Measurements from ENCODE around the gene OR6X1. TPM values are rescaled to one million over a fixed set of nuclear protein-coding genes. Genes with fewer than 3 reads are reported as not detected.

OR6X1 gene, protein sequence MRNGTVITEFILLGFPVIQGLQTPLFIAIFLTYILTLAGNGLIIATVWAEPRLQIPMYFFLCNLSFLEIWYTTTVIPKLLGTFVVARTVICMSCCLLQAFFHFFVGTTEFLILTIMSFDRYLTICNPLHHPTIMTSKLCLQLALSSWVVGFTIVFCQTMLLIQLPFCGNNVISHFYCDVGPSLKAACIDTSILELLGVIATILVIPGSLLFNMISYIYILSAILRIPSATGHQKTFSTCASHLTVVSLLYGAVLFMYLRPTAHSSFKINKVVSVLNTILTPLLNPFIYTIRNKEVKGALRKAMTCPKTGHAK
- polyA plus RNA-seq (2014; cell fraction: cytosol; rRNA removed) = not detected in 2 replicates
- polyA plus RNA-seq (2014; cell fraction: nucleus; rRNA removed) = not detected in 2 replicates

DNA sequence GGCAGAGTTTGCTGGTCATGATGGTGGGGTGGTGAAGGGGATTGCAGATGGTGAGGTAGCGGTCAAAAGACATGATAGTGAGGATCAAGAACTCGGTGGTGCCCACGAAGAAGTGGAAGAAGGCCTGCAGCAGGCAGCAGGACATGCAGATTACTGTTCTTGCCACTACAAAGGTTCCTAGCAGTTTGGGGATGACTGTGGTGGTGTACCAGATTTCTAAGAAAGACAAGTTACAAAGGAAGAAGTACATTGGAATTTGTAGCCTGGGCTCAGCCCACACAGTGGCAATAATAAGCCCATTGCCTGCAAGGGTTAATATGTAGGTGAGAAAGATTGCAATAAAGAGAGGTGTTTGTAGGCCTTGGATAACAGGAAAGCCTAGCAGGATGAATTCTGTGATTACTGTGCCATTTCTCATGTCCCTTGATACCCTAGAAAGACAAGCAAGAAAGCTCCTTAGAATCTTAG lies at the start of gene OR6X1:
OR6X1 (minus strand) TSS at position 418 of the 468 bp plus-strand sequence; CDS start at position 418, 0 bp downstream.
- DNase-seq (ENCODE audit: low spot score) = no peak

DNA sequence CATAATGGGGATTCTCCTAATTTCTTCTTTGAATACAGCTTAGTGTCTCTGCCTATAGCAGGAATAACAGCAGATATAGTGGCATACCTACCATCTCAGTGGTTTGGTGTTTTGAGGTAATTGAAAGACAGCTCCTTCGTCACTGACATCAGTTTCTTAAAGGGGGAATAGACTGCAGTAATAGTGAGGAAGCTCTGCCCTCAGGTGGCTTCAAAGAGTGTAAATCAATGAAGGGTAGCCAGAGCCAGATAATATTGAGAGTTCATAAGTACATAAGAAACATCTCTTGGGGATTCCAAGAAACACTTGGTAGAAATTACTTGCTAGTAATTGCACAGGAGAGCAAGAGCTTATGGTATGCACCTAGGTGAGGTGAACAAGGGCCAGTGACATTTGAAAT lies 47.4 kb upstream of the OR6X1 start:
- no peak for DNase-seq (ENCODE audit: low spot score)

DNA sequence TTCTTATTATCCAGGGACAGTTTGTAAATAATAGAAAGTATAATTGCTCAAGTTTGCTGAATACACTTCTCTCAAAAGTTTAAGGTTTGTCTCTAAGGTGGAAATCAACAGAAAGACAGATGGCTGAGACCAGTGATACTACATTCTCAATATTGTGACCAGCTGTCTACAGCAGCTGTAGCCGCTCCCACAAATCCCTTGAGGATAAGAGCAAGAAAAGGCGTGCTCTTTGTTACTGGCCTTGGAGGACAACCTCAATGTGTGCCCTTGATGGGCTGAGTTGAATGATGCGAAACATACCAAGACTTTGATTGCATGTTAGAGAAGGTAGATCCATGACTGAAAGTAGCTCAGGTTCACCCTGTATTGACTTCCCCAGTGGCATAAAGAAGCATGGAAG lies 45.7 kb upstream of the OR6X1 start:
- DNase-seq (ENCODE audit: low spot score) = no peak

DNA sequence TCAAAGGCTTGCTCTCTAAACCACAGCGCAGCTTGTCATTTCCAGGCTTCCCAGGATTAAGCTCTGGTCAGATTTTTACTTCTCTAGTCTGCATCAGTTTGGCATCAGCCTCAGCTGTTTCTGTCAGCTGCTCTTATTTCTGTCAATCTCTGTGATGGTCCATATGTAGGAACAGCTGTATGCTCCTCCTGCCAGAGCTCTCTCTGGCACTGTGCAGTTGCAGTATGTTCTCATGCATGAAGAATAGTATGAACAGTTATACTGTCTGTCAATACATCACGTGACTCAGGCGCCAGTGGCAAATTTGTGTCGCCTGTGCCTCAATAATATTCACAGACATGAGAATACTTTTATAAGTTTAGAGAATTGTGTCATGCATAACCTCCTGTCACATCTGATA lies 45.1 kb upstream of the OR6X1 start:
- peak; percentile 1 for DNase-seq (ENCODE audit: low spot score)

DNA sequence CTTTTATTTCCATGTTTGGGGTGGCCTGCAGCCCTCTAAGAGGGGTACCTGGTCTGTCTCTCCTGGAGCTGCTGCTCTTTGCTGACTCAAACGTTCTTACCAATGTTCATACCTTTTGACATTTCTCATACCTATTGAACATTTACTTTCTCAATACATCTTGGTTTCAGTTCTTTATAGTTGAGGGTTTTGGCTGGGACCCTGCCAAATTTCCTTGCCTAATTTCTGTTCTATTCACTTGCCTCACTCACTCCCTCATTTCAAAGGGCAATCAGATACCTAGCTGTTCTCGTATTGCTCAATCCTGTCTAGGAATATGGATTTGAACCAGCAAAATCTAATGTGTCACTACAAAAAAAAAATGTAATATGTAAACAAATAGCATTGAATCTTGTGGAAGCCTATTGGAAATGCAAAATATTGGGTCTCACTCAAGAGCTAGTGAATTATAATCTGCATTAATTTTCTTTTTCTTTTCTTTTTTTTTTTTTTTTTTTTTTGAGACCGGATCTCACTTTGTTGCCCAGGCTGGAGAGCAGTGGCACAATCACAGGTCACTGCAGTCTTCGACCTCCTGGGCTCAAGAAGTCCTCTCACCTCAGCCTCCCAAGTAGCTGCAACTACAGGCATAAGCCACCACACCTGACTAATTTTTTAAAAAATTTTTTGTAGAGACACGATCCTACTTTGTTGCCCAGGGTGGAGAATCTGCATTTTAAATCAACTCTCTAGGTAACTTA lies 44.4 kb upstream of the OR6X1 start:
- no peak for DNase-seq (ENCODE audit: low spot score)

DNA sequence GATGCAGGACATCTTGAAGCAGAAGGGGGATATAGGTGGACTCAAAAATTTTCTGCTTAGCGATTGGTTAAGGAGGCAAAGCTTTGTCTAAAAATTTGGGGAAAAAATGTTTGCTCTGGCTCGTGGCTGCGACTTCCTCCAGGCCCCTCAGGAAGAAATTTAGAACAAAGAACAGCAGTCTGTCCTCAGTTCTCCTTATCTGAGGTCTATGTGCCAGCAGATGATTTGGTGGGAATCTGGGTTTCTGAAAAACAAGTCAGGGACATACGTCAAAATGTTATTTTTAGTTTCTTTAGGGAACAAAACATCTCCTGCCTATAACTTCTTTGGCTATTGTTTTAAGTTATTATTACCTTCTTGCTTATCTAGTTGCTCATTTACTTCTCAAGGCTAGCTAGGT lies 43.8 kb upstream of the OR6X1 start:
- DNase-seq (ENCODE audit: low spot score) = no peak

DNA sequence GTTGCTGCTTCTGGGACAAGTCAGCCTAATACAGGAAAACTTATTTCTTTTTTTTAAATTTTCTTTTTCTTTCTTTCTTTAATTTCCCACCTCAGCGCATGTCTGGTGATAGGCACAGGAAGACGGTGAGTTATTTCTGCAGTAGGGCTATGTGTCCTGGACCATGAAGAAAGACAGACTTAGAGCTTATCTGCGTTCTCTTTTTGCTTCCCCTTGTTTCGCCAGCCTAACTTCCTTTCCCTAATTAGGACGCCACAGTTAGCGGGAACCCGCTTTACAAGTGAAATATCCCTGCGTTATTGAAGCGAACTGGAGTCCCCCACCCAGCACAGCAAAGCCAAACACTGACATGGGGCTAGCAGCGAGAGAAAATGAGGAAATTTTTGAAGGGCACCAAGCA lies 43.2 kb upstream of the OR6X1 start:
- DNase-seq (ENCODE audit: low spot score) = no peak

DNA sequence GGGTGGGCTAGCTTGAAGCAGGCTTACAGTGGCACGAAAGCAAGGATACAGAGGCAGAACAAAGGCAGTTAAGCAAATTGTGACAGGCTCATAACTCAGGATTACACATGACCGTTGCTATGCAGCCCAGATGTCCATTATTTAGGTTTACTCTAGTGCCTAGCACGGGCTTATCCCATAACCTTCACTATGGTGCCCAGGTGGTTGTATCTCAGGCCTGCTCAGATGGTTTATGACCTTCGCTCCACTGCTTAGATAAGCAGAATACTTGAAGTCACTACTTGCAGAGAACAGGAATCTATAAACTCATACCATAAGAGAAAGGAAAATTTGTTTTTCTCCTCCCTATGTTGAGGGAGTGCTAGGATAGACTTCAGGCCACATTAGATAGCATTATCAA lies 42.8 kb upstream of the OR6X1 start:
- DNase-seq (ENCODE audit: low spot score) = no peak

DNA sequence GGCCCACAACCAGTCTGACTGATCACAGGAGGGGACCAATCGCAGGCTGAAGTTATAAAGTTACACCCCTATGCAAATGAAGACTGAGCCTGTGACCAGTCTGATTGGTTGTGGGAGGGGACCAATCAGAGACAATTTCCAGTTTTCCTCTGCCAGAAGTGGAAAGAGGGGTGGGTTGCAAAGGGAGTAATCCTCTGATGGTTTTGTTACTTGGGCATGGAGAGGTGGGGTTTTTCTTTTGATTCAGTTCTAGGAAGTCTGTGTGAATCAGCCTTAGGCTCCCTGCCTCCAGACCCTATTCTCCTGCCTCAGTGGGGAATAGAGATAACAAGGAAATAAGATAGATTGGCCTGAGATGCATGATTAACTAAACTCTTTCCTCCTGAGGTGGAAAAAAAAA lies 41.9 kb upstream of the OR6X1 start:
- DNase-seq (ENCODE audit: low spot score) = no peak

DNA sequence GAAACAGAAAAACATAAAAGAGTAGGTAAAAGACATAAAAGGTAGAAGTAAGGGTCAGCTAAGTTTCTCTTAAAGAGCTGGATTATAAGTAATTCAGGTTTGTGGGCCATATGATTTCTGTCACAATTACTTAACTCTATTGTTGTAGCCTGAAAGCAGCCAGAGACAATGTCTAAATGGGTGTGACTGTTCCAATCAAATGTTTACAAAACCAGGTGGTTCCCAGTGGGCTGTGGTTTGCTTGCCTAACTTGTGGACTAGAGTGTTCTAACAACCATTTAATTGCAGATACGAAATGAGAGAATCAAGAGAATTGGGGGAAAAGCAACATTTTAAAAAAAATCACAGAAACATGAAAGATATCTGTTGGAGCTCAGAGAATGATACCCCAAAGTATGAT lies 29.2 kb upstream of the OR6X1 start:
- DNase-seq (ENCODE audit: low spot score) = no peak

DNA sequence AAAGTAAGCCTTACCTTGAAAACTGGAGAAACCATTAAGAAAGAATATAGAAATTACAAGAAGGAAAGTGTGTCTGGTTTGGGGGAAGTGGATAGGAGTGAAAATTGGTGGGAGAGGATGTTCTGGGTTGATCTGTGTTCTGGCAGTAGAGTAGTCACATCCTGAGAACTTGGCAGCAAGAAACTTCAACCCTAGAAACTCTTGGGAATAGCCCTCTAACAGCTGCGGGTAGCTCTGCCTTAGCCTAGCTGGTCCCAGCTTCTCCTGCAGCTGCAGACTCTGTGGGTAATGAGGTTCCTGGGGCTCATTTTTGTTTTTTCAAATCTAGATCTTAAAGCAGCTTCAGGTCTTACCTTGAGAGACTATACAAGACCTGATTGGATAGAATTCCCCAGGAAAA lies 24.2 kb upstream of the OR6X1 start:
- no peak for DNase-seq (ENCODE audit: low spot score)

DNA sequence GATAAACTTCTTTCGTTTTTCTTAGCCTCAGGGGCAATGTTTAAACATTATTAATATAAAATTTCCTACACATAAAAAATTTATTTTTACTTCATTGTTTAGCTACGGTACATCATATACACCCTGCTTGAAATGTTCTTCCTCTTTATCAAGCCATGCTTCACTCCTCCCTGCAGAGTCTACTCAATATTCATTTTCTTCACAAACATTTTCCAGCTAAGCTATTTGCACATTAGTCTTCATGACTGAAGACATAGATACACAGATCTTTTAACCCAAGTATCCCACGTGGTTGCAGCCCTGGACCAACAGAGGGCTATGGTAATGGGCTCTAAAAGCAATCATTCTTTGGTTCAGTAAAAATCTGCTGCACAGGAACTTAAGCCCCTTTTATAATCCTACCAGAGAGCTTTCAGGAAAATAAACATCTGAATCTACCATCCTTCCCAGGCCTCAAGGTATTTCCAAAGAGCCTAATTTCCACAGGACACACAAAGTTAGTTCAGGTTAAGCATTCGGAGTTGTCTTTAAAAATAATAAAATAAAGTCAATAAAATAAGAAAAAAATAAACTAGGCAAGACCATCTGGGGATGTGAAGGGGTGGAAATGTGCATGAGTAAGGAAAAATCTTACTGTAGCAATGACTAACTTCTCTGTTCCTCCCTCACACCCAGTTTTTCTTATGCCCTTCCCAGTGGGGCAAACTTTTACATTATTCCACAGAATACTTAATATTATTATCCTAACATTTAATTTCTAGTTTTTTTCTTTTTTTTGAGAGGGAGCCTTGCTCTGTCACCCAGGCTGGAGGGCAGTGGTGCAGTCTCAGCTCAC lies 21.6 kb upstream of the OR6X1 start:
- no peak for DNase-seq (ENCODE audit: low spot score)

DNA sequence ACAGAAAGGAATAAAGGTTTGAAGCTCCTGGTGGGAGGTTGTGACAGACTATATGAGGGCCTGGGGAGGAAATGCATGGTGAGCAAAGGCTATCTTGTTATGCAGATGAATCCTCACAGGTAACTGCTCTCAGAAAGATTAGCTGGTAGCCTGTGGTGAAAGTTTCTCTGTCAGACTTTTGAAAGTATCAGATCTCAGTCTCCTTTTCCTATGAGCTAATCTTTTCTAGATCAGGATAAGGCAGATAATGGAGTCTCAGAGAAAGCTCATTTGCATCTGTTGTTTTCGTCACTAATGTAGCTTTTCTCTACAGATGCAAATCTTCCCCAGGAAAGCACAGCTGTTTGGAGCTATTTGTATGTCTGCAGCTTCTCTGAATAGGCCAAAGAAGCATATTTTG lies 21.0 kb upstream of the OR6X1 start:
- no peak for DNase-seq (ENCODE audit: low spot score)

DNA sequence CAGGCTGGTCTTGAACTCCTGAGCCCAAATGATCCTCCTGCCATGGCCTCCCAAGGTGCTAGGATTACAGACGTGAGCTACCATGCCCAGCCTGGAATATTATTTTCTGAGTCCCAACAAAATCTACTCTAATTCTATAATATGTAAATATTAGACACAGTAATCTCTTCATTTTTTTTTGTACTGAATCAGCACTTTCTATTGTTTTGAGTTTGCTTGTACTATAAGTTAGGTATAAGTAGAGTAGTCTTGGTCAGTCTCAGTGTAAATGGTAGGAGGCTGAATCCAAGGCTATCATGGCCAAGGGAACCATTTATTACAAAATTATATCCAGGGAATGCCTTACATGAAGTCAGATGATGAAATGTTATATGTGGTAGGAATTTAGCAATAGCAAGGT lies 19.6 kb upstream of the OR6X1 start:
- DNase-seq (ENCODE audit: low spot score) = no peak

DNA sequence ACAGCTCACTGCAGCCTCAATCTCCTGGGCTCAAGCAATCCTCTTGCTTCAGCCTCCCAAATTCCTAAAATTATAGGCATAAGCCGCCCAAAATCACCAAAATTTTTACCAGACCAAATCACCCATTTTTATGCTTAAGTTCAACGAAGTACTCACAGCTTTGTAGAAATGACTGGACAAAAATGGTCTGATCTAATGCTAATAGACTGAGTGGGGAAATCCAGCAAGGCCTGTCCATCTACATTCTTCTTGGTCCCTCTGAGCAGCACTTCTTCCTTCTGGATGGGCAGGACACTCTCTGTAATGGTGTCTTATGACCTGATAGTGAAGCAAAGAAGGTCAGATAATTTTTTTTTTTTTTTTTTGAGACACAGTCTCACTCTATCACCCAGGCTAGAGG lies 18.7 kb upstream of the OR6X1 start:
- no peak for DNase-seq (ENCODE audit: low spot score)

DNA sequence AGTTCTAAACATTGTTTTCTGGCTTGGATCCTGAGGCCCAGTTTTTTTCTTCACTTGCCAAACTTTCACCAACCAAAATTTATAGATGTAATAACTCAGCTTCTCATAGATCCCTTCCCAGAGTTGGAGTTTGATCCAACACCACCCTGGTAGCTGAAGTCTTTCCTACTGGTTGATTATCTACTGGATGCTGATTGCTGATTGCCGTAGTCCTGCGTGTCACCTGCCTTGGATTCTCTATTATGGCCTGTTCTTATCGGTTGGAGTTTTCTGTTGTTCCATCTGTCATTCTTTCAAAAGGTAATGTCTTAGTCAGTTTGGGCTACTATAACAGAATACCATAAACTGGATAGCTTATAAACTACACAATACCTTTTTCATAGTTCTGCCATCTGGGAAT lies 17.3 kb upstream of the OR6X1 start:
- no peak for DNase-seq (ENCODE audit: low spot score)

DNA sequence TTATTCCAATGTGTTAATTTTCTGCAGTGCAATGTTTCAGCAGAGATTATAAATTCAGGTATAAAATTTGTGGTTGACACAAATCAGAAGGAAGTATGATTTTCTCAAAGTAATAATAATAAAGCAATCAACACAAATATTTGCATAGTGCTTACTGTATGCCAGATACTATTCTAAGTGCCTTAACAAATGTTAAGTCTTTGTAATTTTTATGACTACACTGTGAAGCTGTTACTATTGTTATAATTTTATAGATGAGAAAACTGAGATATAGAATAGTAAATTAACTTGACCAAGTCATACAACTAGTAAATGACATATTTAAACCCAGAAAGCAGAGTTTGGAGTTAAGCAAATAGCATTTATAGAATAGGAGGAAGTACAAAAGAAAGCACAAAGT lies 16.4 kb upstream of the OR6X1 start:
- no peak for DNase-seq (ENCODE audit: low spot score)

DNA sequence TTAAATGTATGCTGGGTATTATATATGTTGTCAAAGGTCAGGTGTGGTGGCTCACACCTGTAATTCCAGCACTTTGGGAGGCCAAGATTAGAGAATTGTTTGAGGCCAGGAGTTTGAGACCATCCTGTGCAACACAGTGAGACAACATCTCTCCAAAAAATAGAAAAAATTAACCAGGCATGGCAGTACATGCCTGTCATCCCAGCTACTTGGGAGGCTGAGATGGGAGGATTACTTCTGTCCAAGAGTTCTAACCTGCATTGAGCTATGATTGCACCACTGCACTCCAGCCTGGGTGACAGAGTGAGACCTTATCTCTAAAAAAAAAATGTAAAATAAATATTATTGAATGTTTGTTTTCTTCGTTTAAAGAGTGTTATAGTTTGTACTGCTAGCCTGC lies 11.3 kb upstream of the OR6X1 start:
- no peak for DNase-seq (ENCODE audit: low spot score)

DNA sequence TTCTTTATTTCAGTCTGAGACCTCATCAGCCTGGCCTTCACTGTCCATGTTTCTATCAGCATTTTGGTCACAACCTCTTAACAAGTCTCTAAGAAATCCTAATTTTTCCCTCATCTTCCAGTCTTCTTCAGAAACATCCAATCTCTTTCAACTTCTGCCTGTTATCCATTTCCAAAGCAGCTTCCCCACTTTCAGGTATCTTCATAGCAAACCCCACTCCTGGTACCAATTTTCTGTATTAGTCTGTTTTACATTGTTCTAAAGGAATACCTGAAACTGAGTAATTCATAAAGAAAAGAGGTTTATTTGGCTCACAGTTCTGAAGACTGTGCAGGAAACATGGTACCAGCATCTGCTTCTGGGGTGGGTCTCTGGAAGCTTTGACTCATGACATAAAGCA lies 8.1 kb upstream of the OR6X1 start:
- no peak for DNase-seq (ENCODE audit: low spot score)

DNA sequence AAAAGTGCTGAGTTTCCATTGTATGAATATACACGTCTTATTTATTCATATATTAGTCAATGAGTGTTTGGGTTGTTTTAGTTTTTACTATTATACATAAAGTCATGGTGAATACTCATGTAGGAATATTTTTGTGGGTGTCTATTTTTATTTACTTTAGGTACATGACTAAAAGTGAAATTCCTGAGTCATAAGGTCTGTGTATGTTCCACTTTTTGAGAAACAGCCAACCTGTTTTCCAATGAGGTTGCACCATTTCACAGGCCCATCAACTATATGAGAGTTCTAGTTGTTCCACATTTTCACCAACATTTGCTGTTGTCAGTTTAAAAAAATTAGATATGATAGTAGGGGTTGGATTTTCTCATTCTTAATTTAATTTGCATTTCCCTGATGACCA lies 6.6 kb upstream of the OR6X1 start:
- DNase-seq (ENCODE audit: low spot score) = no peak

DNA sequence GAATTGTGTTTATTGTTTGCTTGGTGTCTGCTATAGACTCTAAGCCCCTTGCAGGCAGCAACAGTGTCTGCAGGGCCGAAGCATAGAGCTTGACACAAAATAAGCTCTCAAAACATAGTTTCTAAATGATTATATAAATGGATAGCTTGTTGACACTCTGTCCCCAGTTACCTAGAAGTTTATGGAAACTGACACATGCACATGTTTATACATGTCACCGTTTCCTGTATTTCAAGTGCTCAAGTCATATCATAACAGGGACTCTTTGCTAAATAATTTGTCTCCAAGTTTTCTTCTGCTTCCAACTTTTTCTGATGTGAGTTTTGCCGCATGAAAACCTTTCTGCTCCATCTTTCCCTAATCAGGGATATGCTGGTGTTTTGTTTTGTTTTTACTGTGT lies 3.7 kb upstream of the OR6X1 start:
- DNase-seq (ENCODE audit: low spot score) = no peak

DNA sequence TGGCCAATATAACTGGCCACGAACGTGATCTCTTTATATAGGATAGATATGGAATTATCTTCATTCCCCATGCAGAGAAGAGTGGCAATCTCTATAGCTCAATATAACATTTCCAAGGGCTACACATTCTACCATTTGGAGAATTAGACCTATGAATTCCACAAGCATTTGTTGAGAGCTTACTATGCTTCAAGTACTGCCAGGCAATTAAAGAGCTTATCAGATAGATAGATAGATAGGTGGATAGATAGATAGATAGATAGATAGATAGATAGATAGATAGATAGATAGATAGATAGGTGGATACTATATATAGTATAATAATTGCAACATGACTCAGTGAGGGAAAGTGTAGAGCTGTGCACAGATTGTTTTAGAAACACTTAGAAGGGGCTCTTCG lies 1.5 kb upstream of the OR6X1 start:
- no peak for DNase-seq (ENCODE audit: low spot score)
